ENCODE results near the gene LRTM2. TPM values are rescaled to one million over a fixed set of nuclear protein-coding genes. Genes with fewer than 3 reads are reported as not detected.

The LRTM2 gene
- total and polyA plus RNA-seq, 8 donors: not detected

DNA sequence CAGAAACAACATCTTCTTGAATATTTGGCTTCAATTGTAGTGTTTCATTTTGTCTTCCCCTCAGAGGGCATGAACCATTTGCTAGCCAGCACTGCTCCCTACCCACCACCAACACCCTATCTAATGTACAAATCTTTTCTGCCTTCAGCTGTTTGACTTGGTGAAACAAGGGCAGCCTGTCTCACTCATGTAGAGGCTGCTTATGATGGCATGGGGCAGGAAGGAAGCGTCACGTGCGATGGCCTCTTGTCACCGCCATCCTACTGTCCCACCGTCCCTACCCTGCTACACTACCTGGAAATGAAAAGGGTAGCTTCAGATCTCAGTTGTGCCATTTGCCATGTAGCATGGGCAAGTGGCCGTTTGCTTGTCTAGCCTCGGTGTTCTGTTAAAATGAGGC, 29.9 kb upstream of the LRTM2 start:
- no peak overlapping the region for H3K27ac ChIP-seq
- FAIRE-seq: no peak
- intact Hi-C loops (cut with DNase I): loop anchor here (5.0 to 10.0 kb wide), 2 partner anchors 138 to 146 kb away; no protein-coding TSS in a partner anchor
- 73 to 74% methylated on average over 7 of the region's 7 CpGs for WGBS, 2 donors
- no peak overlapping the region for H3K4me3 ChIP-seq
- TF ChIP-seq, protein P1, sequence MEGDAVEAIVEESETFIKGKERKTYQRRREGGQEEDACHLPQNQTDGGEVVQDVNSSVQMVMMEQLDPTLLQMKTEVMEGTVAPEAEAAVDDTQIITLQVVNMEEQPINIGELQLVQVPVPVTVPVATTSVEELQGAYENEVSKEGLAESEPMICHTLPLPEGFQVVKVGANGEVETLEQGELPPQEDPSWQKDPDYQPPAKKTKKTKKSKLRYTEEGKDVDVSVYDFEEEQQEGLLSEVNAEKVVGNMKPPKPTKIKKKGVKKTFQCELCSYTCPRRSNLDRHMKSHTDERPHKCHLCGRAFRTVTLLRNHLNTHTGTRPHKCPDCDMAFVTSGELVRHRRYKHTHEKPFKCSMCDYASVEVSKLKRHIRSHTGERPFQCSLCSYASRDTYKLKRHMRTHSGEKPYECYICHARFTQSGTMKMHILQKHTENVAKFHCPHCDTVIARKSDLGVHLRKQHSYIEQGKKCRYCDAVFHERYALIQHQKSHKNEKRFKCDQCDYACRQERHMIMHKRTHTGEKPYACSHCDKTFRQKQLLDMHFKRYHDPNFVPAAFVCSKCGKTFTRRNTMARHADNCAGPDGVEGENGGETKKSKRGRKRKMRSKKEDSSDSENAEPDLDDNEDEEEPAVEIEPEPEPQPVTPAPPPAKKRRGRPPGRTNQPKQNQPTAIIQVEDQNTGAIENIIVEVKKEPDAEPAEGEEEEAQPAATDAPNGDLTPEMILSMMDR (IDR thresholded peaks at IDR 0.05): no peak
- H3K27me3 ChIP-seq: no peaks in the 10 kb centered on the region
- no peaks in the 10 kb centered on the region for H3K9me3 ChIP-seq
- ATAC-seq: no peak
- H3K36me3 ChIP-seq: peaks cover 0 to 10% (median 2%) of the 10 kb centered on the region in 3 donors
- no peak for DNase-seq
- no peaks in the 10 kb centered on the region for H3K4me1 ChIP-seq

DNA sequence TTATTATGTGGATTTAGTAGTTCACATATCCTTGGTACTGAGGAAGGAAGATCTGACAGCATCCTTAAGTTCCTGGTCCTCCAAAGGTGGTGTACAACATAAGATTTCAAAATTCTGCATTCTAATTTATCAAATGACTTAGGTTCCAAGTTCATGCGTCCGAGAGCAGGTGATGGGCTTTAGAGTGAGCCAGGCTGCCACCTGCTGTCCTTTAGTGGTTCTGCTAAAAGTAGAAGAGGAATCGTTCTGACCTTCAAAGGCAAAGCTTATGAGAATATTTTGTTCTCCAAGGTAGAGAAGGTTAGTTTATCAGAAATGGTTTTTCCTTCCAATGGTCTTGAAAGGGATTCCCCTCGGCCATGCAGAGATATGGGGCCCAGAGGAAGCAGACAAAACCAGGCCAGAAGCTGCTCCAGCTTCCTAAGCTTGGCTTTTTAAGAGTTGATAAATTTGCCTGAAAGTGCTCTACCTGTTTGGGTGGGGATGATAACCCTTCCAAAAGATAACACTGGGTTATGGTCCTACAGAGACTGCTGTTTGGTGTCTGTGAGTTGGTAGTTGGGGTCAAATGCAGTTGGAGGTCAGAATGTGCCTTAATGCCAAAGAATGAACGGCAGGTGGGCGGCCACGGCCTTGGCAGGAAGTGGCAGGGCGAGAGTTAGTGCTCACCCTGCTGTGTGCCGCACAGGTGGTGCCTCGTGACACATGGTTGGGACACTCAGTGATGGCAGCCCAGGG, 29.1 kb upstream of the LRTM2 start:
- ATAC-seq: peak; percentile 51 to 69 (median 65)
- WGBS, 2 donors: 29 to 31% methylated on average over 10 of the region's 10 CpGs
- no peak overlapping the region for H3K27ac ChIP-seq

GRCh38 chr12:1792406-1792805, 28.0 kb upstream of the LRTM2 start:
- Histone ChIP-seq H3K9me3 (no peaks in the 10 kb centered on the region), H3K4me1 (peaks cover 0 to 6% (median 3%) of the 10 kb centered on the region in 3 donors), H3K27me3 (no peaks in the 10 kb centered on the region), H3K36me3 (no peaks in the 10 kb centered on the region), H3K4me3 (no peak overlapping the region), H3K27ac (no peak overlapping the region)
- TF ChIP-seq, protein P1 (IDR thresholded peaks at IDR 0.05): no peak
- 67 to 74% methylated on average over 6 of the region's 6 CpGs for WGBS, 2 donors
- no peak for ATAC-seq
- intact Hi-C loops (cut with DNase I): loop anchor here (5.0 to 10.0 kb wide), 2 partner anchors 140 to 148 kb away; no protein-coding TSS in a partner anchor
- no peak for FAIRE-seq
- no peak for DNase-seq

More for the DNA sequence above, 29.1 kb upstream of the LRTM2 start:
- Histone ChIP-seq H3K27me3 (no peaks in the 10 kb centered on the region), H3K9me3 (no peaks in the 10 kb centered on the region), H3K36me3 (peaks cover 0 to 3% (median 0%) of the 10 kb centered on the region in 3 donors), H3K4me1 (peaks cover 0 to 3% (median 1%) of the 10 kb centered on the region in 3 donors), H3K4me3 (no peak overlapping the region)
- peak; percentile 85 for FAIRE-seq
- TF ChIP-seq, protein P1 (IDR thresholded peaks at IDR 0.05): peak; percentile 31 to 70 (median 64)
- intact Hi-C loops (cut with DNase I): loop anchor here (5.0 to 10.0 kb wide), 2 partner anchors 139 to 146 kb away; no protein-coding TSS in a partner anchor
- DNase-seq: peak in 2 of 6 donors; percentile 49 to 78

GRCh38 chr12:1793426-1794210, 26.7 kb upstream of the LRTM2 start:
- intact Hi-C loops (cut with DNase I): loop anchor here (5.0 to 10.0 kb wide), 2 partner anchors 141 to 149 kb away; no protein-coding TSS in a partner anchor
- no peak for DNase-seq

More at GRCh38 chr12:1793426-1794210, 26.7 kb upstream of the LRTM2 start:
- Histone ChIP-seq H3K36me3 (no peaks in the 10 kb centered on the region), H3K9me3 (no peaks in the 10 kb centered on the region), H3K4me1 (peaks cover 0 to 6% (median 3%) of the 10 kb centered on the region in 3 donors), H3K27ac (no peak overlapping the region), H3K4me3 (no peak overlapping the region), H3K27me3 (no peaks in the 10 kb centered on the region)
- ATAC-seq: no peak
- TF ChIP-seq, protein P1 (IDR thresholded peaks at IDR 0.05): no peak
- 86 to 89% methylated on average over 26 of the region's 26 CpGs for WGBS, 2 donors
- no peak for FAIRE-seq
